Fibroblast of gingiva (primary cell): Measurements from ENCODE around the gene UTP14C.
"Not testable (repeated sequence)": the region's sequence is repeated elsewhere in the genome, so short reads cannot be mapped to it uniquely, and the experiment has no call there.

ENCODE experiments used
- DNase-seq: peaks from one replicate; pipeline ENCODE4 v3.0.0-alpha.2; 2011; ENCODE audit warnings: low read depth

The UTP14C gene

GRCh38 chr13:52002361-52002760 is 22.1 kb upstream of the UTP14C start:
- DNase-seq: no peak

- no peak for DNase-seq
These were observed 20.9 kb upstream of the UTP14C start for GRCh38 chr13:52003541-52003940.

GRCh38 chr13:52004511-52005170 is 19.9 kb upstream of the UTP14C start:
- no peak for DNase-seq

GRCh38 chr13:52005841-52006522 is 18.5 kb upstream of the UTP14C start:
- no peak for DNase-seq

GRCh38 chr13:52006523-52007245 is 17.8 kb upstream of the UTP14C start:
- no peak for DNase-seq

GRCh38 chr13:52009946-52010345 is 14.5 kb upstream of the UTP14C start:
- no peak for DNase-seq

- DNase-seq: no peak
These were observed 13.4 kb upstream of the UTP14C start, which contains the start of gene ATP7B for GRCh38 chr13:52010890-52011631. TSS of gene ATP7B (minus strand) at chr13:52011450. CDS start at chr13:52011337, 113 bp downstream.

- DNase-seq: peak; percentile 97
These were observed 12.6 kb upstream of the UTP14C start, which contains the start of gene ALG11 for GRCh38 chr13:52011632-52012511. TSS of gene ALG11 (plus strand) at chr13:52012398. CDS start at chr13:52012419, 21 bp downstream.

GRCh38 chr13:52012512-52012836 is 12.0 kb upstream of the UTP14C start:
- DNase-seq: no peak

- DNase-seq: no peak
These were observed 8.2 kb upstream of the UTP14C start for GRCh38 chr13:52016296-52016695.

- DNase-seq: no peak
These were observed 4.3 kb upstream of the UTP14C start for GRCh38 chr13:52020191-52020590.

- no peak for DNase-seq
These were observed 2.1 kb upstream of the UTP14C start for GRCh38 chr13:52022356-52022755.

- no peak for DNase-seq
These were observed 1.2 kb downstream of the UTP14C start for GRCh38 chr13:52025475-52026245.

- no peak for DNase-seq
These were observed 1.7 kb downstream of the UTP14C start for GRCh38 chr13:52026246-52026626.

- DNase-seq: no peak
These were observed 3.3 kb downstream of the UTP14C start for GRCh38 chr13:52027832-52028231.

- DNase-seq: no peak
These were observed 5.1 kb downstream of the UTP14C start for GRCh38 chr13:52029569-52029968.

GRCh38 chr13:52030401-52030800 is 5.9 kb downstream of the UTP14C start:
- not testable (repeated sequence) for DNase-seq

GRCh38 chr13:52033039-52033438 is 8.5 kb downstream of the UTP14C start:
- DNase-seq: no peak

GRCh38 chr13:52034616-52035226 is 10.2 kb downstream of the UTP14C start:
- no peak for DNase-seq

GRCh38 chr13:52036037-52036436 is 11.5 kb downstream of the UTP14C start:
- no peak for DNase-seq
